ENCODE results near the gene CAMTA1. TPM values are rescaled to one million over a fixed set of nuclear protein-coding genes. Genes with fewer than 3 reads are reported as not detected.

Gene CAMTA1
- total RNA-seq, 1 donor = 56.1 TPM

- no peak for TF ChIP-seq CTCF (IDR thresholded peaks at IDR 0.05; ENCODE audit: insufficient read depth, low read depth, low read length)
Measured at GRCh38 chr1:7045897-7046296, 260.6 kb downstream of the CAMTA1 start.

GRCh38 chr1:7046314-7046713 is 261.1 kb downstream of the CAMTA1 start:
- DNase-seq (ENCODE audit: low read depth) = peak; percentile 42
- H3K4me3 ChIP-seq (ENCODE audit: low read depth, low read length) = no peak overlapping the region
- TF ChIP-seq CTCF (IDR thresholded peaks at IDR 0.05; ENCODE audit: insufficient read depth, low read depth, low read length) = no peak

More at GRCh38 chr1:7045897-7046296, 260.6 kb downstream of the CAMTA1 start:
- H3K4me3 ChIP-seq (ENCODE audit: low read depth, low read length) = no peak overlapping the region
- no peak for DNase-seq (ENCODE audit: low read depth)

GRCh38 chr1:7046891-7047290 is 261.6 kb downstream of the CAMTA1 start:
- no peak overlapping the region for H3K4me3 ChIP-seq (ENCODE audit: low read depth, low read length)
- DNase-seq (ENCODE audit: low read depth) = no peak
- TF ChIP-seq CTCF (IDR thresholded peaks at IDR 0.05; ENCODE audit: insufficient read depth, low read depth, low read length) = no peak

GRCh38 chr1:7047866-7048265 is 262.6 kb downstream of the CAMTA1 start:
- DNase-seq (ENCODE audit: low read depth) = no peak
- H3K4me3 ChIP-seq (ENCODE audit: low read depth, low read length) = no peak overlapping the region
- TF ChIP-seq CTCF (IDR thresholded peaks at IDR 0.05; ENCODE audit: insufficient read depth, low read depth, low read length) = no peak

- no peak for TF ChIP-seq CTCF (IDR thresholded peaks at IDR 0.05; ENCODE audit: insufficient read depth, low read depth, low read length)
- DNase-seq (ENCODE audit: low read depth) = no peak
- no peak overlapping the region for H3K4me3 ChIP-seq (ENCODE audit: low read depth, low read length)
Measured at GRCh38 chr1:7048395-7048794, 263.1 kb downstream of the CAMTA1 start.

- DNase-seq (ENCODE audit: low read depth) = no peak
- H3K4me3 ChIP-seq (ENCODE audit: low read depth, low read length) = no peak overlapping the region
- no peak for TF ChIP-seq CTCF (IDR thresholded peaks at IDR 0.05; ENCODE audit: insufficient read depth, low read depth, low read length)
Measured at GRCh38 chr1:7049913-7050625, 264.8 kb downstream of the CAMTA1 start.

Data from fibroblast of villous mesenchyme (primary cell).